Measurements from ENCODE around the gene SEPTIN11.

The SEPTIN11 gene

GRCh38 chr4:76949276-76950051 is at the start of gene SEPTIN11:
TSS of gene SEPTIN11 (plus strand) at chr4:76949752. CDS start at chr4:76949904, 152 bp downstream.
- DNase-seq: peak; percentile 67

GRCh38 chr4:76902233-76902890 is 47.2 kb upstream of the SEPTIN11 start:
- no peak for DNase-seq

DNA sequence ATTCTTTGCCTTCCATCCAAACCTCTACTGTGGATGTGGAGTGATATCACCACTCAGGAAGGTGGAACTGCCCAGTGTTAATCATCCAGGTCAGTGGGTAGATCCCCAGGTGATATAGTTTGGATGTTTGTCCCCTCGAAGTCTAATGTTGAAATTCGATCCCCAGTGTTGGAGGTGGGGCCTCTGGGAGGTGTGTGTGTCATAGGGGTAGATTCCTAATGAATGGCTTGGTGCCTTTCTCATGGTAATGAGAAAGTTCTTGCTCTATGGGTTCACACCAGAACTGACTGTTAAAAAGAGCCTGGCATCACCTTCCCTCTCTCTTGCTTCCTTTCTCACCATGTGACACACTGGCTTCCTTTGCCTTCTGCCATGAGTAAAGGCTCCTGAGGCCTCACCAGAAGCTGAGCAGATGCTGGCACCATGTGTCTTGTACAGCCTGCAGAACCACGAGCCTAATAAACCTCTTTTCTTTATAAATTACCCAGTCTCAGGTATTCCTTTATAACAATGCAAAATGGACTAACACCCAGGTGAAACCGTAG is 44.8 kb upstream of the SEPTIN11 start:
- no peak for DNase-seq

- DNase-seq: no peak
These were observed 44.0 kb upstream of the SEPTIN11 start for GRCh38 chr4:76905521-76905920.

DNA sequence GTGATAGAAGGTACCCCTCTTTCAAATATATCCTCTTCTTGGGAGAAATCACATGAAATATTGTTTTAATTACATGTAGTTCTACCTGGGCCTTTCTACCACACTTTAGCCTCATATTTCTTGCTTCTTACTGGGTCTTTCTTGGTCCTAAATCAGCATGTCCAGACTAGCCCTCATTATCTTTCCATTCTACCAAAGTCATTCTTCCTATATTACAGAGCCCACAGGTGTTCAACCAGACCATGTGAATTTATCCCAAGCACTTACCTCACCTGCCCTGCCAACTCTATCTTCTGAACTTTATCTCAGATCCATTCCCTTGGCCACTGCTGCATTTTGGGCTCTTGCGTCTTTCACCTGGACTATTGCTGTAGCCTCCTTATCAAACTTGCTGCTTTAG is 39.8 kb upstream of the SEPTIN11 start:
- DNase-seq: no peak

DNA sequence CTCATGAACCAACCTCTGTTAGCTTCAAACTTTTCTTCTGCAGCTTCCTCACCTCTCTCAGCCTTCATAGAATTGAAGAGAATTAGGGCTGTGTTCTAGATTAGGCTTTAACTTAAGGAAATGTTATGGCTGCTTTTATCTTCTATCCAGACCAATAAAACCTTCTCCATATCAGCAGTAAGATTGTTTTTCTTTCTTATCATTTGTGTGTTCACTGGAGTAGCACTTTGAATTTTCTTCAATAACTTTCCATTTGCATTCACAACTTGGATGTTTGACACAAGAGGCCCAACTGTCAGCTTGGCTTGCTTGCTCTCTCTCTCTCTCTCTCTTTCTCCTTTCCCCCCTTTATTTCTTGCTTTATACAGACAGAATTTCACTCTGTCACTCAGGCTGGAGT is 28.8 kb upstream of the SEPTIN11 start:
- DNase-seq: peak; percentile 12

DNA sequence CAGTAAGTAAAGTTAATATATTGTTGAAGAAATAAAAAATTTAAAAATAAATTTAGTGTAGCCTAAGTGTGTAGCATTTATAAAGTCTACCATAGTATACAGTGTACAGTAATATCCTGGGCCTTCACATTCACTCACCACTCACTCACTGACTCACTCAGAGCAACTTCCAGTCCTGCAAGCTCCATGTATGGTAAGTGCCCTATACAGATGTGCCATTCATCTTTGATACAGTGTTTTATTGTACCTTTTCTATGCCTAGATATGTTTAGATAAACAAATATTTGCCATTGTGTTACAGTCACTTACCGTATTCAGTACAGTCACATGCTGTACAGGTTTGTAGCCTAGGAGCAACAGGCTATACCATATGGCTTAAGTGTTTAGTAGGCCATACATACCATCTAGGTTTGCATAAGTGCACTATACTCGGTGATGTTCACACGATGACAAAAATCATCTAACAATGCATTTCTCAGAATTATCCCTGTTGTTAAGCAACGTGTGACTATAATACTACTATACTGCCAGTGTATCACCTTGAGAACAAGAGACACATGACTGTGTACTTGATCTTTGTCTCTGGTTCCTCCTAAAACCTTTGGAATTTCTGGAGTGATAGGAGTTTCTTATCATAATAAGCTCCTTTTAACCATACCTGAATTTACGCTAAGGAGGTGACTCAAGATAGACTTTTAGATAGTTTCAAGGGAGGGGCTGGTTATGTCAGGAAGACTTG is 25.8 kb upstream of the SEPTIN11 start:
- no peak for DNase-seq

DNA sequence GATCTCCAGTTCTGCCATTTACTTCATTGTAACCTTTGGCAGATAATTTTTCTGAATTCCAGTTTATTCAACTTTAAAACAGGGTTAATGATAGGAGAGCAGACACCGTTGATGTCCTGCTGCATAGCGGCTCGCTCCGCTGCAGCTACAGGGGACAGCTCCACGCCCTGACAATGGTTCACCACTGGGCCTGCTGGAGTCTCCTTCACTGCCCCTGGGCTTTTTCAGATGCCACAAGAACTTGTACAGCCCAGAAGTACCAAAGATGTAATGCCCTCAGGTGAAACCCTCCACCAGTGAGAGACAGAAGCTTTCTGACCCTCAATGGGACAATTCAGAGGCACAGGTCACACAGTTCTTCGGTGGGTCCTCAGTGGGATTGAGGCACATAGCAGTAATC is 22.7 kb upstream of the SEPTIN11 start:
- DNase-seq: no peak

- no peak for DNase-seq
These were observed 18.9 kb upstream of the SEPTIN11 start for GRCh38 chr4:76930685-76931084.

DNA sequence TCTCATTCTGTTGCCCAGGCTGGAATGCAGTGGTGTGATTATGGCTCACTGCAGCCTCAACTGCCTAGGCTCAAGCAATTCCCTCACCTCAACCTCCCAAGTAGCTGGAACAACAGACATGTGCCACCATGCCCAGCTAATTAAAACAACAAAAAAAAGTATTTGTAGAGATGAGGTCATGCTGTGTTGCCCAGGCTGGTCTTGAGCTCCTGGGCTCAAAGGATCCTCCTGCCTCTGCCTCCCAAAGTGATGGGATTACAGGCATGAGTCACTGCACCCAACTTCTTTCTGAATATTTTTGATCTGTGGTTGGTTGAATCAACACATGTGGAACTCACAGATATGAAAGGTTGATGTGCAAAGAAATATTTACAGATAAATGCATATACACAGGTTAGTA is 18.5 kb upstream of the SEPTIN11 start:
- no peak for DNase-seq

GRCh38 chr4:76931576-76932276 is 17.8 kb upstream of the SEPTIN11 start:
- DNase-seq: no peak

DNA sequence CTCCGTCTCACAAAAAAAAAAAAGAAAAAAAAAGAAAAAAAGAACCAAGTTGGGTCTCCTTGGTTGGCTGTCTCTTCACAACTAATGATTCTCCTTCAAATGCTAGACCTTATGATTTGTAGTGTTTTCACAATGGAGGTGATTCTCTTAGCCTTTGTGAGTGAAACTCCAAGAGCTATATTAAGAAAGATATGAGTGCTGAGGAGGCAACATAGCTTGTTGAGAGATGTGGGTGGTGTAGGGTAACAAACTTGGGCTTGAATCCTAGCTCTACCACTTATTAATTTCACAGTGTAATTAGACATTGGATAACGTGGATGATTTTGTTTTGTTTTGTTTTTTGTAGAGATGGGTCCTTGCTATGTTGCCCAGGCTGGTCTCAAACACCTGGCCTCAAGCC is 10.4 kb upstream of the SEPTIN11 start:
- DNase-seq: no peak

- DNase-seq: no peak
These were observed 6.4 kb upstream of the SEPTIN11 start for GRCh38 chr4:76943129-76943620.

- no peak for DNase-seq
These were observed 5.8 kb upstream of the SEPTIN11 start for GRCh38 chr4:76943790-76944189.

GRCh38 chr4:76947369-76947768 is 2.2 kb upstream of the SEPTIN11 start:
- DNase-seq: no peak

GRCh38 chr4:76948443-76949275 is 893 bp upstream of the SEPTIN11 start:
- peak; percentile 57 for DNase-seq

DNA sequence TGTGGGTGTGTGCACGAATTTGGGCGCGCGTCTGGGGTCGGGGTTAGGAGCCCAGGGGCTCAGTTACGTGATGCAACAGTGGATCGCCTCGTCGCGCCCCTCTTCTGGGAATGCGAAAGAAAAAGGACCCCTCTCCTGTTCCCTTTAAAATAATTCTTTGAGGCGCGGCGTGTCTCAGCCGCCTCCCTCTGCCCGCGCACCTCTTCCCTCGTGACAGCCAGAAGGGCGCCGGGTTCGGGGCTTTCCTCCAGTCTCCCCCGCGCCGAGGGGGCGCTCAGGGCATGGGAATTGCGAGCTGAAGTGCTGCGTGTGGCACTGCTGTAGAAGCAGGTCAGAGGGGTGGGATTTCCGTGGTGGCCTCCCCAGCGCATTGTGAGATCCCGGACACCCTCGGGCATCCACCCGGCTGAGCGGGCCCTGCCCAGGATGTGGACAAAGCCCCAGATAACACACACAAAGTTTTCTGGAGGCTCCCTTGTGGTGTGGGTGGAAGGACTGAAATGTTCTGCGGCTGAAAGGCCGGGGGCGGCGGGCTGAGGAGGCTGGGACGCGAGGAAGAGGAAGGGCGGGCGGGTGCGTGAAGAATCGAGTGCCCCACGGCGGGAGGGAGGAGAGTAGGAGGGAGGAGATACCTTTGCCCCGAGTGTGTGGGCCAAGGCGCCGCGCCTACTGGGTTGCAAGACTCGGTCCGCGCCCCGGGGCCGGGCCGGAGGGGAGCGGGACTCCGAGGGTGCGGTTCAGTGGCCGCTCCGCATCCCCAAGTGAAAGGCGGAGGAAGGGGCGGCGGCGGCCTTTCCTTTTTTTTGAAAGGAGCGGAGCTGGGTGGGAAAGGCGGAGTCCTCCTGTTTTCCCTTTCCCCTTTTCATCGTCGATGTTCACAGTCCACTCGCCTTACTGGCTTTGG is 752 bp downstream of the SEPTIN11 start:
- peak; percentile 46 for DNase-seq

- peak; percentile 46 for DNase-seq
These were observed 1.6 kb downstream of the SEPTIN11 start for GRCh38 chr4:76950956-76951671.

- no peak for DNase-seq
These were observed 2.1 kb downstream of the SEPTIN11 start for GRCh38 chr4:76951672-76952010.

GRCh38 chr4:76952071-76952470 is 2.5 kb downstream of the SEPTIN11 start:
- no peak for DNase-seq

All from DMS79 treated with DMSO at 0.1 percent for 48 hours (cell line).